Urinary bladder (tissue), 4 donors: ENCODE results near the gene RANBP1. TPM values are rescaled to one million over a fixed set of nuclear protein-coding genes. Genes with fewer than 3 reads are reported as not detected.

Experiments
- DNase-seq: peaks from one replicate; pipeline ENCODE4 v3.0.0-alpha.2; 2015; ENCODE audit errors: extremely low spot score
- H3K27ac ChIP-seq: one replicate; pipeline ENCODE4 v1.5.1; 2013; ENCODE audit warnings: low read depth, mild to moderate bottlenecking, moderate library complexity
- H3K36me3 ChIP-seq: one replicate; pipeline ENCODE4 v1.6.1; 2013; ENCODE audit warnings: mild to moderate bottlenecking, moderate library complexity; ENCODE audit not compliant: insufficient read depth
- H3K4me1 ChIP-seq: one replicate; pipeline ENCODE4 v1.6.1; 2013; ENCODE audit warnings: mild to moderate bottlenecking, moderate library complexity; ENCODE audit not compliant: insufficient read depth
- H3K4me3 ChIP-seq: one replicate; pipeline ENCODE4 v1.5.1; 2013; ENCODE audit warnings: low read depth, low read length
- WGBS: extraction: QIAGEN DNeasy Blood & Tissue Kit; methylation state at CpG from one replicate; pipeline ENCODE4 v1.1.7; 2013; 5-methylcytosine and 5-hydroxymethylcytosine counted together
- polyA plus RNA-seq: library from polyadenylated mRNA; stranded (reverse); fragments of 200-250 nt; gene quantifications from one replicate; pipeline ENCODE4 v1.2.3, GENCODE V29; 2013
- total RNA-seq: library from RNA; depleted of rRNA; stranded (reverse); fragments of >200 nt; gene quantifications from one replicate; pipeline ENCODE4 v1.2.3, GENCODE V29; 2014
- donor health status: healthy with polysubstance abuse.
- donor health status: healthy.

The RANBP1 gene
- total and polyA plus RNA-seq, 2 donors: 91.8 to 97.2 TPM

DNA sequence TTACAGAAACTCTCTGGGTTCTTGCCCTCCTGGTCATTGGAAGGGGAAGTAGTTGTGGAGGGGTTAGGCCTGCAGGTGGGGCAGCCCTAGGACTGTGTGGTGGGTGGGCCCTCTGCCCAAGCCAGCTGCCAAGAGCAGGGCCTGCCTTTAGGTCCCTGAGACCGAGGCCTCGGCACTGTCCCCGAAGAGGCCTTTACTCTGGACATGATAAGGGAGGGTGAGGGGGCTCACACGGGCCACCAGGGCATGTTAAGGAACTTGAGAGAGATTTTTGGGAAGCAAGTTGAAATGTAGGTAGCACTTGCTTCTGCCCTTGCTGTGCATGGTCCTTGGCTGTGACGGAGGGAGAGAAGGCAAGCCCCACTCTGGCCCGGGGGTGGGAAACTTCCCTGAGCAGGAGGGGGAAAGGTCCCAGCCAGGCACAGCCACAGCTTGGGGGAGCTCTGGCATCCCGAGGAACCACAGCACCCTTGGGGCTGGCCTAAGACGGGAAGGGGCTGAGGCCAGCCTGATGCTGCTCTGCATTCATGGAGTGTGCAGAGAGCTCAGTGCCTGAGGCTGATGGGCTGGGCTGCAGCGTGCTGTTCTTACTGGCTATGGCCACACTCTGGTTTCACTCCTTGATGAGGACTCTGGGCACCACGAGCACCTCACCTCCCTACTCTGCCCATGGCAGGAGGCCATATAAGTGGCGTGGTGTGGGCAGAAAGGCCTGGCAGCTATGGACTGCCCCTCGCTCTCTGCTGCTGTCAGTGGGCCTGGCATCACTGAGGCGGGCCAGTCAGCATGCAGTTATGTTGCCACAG lies 7.8 kb upstream of the RANBP1 start:
- Histone ChIP-seq H3K27ac (no peak overlapping the region), H3K36me3 (peaks cover 11% of the 10 kb centered on the region), H3K4me3 (no peak overlapping the region), H3K4me1 (no peaks in the 10 kb centered on the region)
- WGBS: 82% methylated on average over 13 of the region's 13 CpGs
- no peak for DNase-seq

DNA sequence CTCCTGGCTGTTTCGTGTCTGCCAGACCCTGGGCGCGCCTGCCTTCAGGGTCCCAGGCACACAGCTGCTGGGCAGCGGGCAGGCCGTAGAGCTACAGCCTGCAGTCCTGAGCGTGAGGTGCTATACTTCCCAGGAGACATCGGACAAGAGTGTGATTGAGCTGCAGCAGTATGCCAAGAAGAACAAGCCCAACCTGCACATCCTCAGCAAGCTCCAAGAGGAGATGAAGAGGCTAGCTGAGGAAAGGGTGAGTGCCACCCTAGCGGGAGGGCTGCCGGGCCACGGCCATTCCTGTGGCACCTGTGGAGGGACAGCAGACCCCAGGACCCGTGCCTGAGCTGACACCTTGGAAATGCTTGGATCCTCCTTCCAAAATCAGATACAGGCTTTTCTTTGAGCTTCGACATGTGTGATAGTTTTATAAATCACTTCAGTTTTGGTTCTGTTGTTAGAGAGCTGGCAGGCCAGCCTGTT lies 7.1 kb upstream of the RANBP1 start:
- Histone ChIP-seq H3K27ac (no peak overlapping the region), H3K4me1 (no peaks in the 10 kb centered on the region), H3K4me3 (no peak overlapping the region), H3K36me3 (peaks cover 11% of the 10 kb centered on the region)
- no peak for DNase-seq
- 90% methylated on average over 12 of the region's 12 CpGs for WGBS

DNA sequence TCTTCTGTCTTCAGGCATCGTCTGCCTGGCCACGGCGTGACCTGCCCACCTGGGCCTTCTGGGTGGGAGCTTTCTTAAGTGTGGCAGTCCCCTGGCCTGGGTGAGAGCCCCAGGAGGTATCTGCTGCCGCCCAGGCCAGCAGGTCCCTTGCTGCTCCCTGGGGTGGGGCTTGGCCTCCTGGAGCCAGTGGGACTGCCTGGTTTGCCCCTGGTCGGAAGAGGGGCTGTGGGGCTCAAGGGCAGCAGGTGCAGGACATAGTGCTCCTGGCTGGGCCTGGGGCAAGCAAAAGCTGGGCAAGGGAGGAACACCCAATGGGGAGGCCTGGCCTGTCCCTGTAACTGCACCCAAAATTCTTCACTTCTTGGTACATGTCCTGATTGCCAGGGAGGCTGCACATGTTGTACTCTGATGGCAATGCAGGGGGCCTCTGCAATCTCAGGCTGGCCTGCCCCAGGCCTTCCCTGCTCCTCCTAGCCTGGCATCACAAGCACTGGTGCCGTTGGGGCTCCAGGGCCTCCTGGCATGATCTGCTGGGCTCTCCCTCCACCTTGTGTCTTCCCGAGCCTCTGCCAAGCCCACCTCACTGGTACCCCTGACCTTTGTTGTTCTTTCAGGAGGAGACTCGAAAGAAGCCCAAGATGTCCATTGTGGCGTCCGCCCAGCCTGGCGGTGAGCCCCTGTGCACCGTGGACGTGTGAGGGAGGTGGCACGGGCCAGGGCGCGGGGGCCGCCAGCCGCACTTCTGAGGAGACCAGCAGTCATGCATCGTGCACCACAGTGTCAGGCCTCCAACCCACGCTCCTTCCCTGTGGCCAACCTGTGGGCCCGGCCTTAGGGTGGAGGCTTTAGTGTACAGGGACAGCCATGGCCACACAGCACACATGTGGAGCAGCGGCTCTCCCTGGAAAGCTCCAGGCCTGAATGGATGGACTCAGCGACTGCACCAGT lies 6.2 kb upstream of the RANBP1 start:
- H3K4me1 ChIP-seq: no peaks in the 10 kb centered on the region
- H3K4me3 ChIP-seq: no peak overlapping the region
- no peak for DNase-seq
- H3K36me3 ChIP-seq: peaks cover 11% of the 10 kb centered on the region
- H3K27ac ChIP-seq: no peak overlapping the region
- WGBS: 83% methylated on average over 23 of the region's 23 CpGs

DNA sequence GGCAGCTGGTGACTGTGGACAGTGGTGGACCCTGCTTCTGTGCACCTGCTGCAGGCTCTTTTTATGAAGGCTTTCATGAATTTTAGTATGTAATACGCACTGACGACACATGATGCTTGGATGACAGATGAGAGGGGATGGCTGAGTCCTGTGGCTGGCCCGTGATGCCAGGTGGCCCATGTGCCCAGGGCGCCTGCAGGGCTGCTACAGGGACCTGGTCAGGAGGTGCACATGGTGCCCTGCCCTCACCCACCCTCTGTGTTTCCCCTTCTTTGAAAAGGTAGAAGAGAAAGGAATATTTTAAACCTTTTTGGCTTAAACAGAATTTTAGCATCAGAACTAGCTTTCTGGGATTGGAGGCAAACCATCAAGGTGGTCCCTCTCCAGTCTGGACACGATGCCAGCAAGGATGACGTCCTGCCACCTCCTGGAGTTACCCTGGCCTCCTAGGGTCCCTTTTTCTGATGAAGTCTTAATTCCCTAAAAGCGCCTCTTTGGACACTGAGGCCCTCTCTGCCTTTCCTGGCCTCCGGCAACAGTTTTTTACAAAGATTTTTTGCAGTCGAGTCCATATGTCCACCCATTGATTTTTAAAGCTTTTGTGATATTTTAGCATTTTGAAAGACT lies 5.4 kb upstream of the RANBP1 start:
- 85% methylated on average over 9 of the region's 9 CpGs for WGBS
- peaks cover 11% of the 10 kb centered on the region for H3K36me3 ChIP-seq
- DNase-seq: no peak

DNA sequence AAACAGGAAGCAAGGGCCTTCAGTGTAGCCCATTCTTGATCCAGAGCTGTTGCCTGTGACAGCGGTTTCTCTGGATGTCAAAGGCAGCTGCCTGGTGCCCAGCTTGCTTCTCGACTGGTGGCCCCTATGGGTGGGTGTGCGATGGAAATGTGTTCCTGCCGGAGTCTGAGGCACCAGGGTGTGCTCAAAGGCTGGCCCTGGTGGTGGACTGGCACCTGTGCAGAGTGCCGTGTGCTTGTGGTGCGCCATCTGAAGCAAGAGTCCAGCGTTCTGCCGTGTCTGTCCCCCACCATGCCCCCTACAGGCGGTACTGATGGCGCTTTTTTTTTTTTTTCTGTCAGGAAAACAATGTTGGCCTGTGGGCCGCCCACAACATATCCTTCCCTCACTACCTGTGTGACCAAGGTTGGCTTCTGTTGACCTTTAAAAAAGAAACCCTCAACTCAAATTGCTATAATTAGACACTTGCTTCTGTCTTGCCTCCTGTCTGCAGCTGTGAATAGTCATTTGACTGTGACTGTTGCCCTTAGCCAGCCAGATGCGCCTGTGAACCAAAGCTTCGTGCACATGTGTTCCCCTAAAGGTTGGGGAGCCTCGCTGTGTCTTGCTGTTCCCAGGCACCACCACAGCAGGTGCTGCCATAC lies 4.7 kb upstream of the RANBP1 start:
- Histone ChIP-seq H3K4me3 (no peak overlapping the region), H3K36me3 (peaks cover 8% of the 10 kb centered on the region), H3K27ac (no peak overlapping the region), H3K4me1 (no peaks in the 10 kb centered on the region)
- DNase-seq: no peak
- WGBS: 61% methylated on average over 14 of the region's 14 CpGs

More for the DNA sequence above, 5.4 kb upstream of the RANBP1 start:
- Histone ChIP-seq H3K4me3 (no peak overlapping the region), H3K27ac (no peak overlapping the region), H3K4me1 (no peaks in the 10 kb centered on the region)

DNA sequence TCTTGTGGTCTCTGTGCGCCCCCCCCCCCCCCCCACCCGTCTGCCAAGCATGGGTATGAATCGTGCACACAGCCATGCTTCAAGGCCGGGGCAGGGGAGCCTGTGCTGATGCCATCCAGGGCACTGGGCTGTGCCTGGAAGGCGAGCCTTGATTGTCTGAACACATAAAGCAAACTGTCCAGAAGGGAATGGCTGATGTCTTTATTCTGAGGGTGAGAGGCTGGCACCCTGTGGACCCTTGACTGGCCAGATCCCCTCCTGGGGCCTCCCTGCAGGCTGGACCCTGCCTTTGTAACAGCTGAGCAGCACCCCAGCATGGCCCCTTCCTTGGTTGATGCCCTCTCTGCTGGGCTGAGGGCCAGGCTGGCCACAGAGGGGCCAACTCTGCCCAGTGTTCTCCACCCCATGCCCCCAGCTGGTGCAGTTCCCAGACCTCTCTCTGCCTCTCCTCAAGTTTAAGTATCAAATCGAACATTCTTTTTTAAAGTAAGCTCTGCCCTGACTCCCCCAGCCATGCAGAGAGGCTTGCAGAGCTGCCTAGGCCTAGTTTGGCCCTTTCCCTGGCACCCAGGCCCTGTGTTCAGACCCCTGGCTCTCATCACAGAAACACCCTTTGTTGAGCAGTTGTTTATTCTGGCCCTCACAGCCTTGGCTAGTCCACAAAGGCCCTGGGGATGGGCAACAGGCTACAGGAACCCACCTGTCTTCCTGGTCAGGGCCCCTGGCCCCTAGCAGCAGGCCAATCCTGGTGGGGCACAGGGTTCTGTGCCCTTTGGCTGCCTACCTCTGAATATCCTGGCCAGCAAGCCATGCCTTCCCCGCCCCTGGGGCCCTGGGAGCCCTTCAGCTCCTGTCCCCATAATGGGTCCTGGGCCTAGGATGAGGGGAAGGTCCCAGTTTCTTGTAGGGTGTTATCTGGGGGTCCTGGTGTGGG lies 3.9 kb upstream of the RANBP1 start:
- Histone ChIP-seq H3K4me1 (no peaks in the 10 kb centered on the region), H3K36me3 (peaks cover 7% of the 10 kb centered on the region), H3K27ac (no peak overlapping the region), H3K4me3 (no peak overlapping the region)
- no peak for DNase-seq
- WGBS: 72% methylated on average over 7 of the region's 7 CpGs

DNA sequence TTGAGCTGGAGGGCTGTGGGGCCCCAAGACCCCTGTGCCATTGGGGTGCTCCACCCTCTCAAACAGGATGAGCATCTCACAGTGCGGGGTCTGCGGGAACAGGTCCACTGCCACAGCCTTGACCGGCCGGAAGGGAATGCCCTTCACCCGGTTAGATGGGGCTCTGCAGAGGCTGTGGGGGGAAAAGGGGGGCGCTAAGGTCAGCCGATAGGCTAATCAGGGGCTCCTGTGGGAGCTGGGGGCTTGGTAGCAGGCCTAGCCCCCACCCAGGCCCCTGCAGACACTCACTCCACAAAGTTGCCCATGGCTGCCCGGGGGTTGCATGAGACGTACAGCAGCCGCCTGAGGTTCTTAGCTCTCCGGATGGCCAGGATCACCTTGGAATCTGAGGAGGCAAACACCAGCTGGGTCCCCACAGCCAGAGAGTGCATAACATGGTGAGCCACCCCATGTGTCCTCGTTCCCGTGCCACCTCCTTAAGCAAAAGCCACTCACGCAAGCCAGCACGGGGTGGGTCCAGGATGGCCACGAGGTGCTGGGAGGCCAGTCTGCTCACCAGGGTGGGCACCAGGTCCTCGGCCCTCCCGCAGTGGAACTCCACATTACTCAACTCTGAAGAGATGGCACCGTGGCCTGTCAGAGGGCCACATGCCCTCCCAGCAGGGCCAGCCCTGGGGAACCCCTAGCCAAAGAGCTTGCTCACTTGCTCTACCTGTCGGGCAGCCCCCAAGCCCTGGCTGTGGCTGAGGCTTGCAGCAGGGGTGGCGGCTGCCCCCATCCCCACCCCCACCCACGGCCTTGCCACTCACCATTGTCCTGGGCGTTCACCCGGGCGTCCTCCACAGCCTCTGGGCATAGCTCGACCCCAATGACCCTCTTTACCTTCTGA lies 3.0 kb upstream of the RANBP1 start:
- DNase-seq: no peak
- no peak overlapping the region for H3K4me3 ChIP-seq
- WGBS: 84% methylated on average over 26 of the region's 26 CpGs
- no peaks in the 10 kb centered on the region for H3K4me1 ChIP-seq
- H3K36me3 ChIP-seq: peaks cover 4% of the 10 kb centered on the region
- no peak overlapping the region for H3K27ac ChIP-seq

DNA sequence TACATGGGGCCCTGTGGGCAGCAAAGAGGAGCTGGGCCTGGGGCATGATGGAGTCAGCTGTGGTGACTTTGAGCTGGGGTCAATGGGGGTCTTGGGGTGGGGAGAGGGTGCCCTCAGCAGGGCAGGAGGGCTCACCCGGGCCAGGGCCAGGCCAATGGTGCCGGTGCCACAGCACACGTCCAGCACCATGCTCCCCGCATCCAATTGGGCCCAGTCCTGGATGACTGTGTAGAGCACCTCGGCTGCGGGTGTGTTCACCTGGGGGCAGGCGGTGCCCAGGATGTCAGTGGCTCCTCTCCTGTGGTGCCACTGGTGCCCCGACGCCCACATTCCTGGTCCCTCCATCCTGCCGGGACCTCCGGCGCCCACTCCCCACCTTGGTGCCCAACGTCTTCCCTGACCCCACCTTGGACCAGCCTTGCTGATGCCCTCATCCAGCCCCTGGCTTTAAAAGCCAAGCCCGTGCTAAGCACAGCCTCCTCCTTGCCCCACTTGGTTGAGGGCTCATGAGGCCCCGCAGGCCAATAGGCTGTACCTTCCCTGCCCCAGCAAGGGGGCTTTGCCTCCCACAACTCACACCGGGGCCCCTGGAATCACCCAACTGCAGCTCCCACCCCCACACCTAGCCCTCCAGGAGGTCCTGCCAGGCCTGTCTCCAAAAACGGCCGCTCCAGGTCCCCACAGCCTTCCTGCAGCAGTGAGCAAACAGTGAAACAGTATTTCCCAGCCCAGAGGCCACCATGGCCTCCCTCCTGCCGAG lies 2.2 kb upstream of the RANBP1 start:
- WGBS: 90% methylated on average over 19 of the region's 19 CpGs

DNA sequence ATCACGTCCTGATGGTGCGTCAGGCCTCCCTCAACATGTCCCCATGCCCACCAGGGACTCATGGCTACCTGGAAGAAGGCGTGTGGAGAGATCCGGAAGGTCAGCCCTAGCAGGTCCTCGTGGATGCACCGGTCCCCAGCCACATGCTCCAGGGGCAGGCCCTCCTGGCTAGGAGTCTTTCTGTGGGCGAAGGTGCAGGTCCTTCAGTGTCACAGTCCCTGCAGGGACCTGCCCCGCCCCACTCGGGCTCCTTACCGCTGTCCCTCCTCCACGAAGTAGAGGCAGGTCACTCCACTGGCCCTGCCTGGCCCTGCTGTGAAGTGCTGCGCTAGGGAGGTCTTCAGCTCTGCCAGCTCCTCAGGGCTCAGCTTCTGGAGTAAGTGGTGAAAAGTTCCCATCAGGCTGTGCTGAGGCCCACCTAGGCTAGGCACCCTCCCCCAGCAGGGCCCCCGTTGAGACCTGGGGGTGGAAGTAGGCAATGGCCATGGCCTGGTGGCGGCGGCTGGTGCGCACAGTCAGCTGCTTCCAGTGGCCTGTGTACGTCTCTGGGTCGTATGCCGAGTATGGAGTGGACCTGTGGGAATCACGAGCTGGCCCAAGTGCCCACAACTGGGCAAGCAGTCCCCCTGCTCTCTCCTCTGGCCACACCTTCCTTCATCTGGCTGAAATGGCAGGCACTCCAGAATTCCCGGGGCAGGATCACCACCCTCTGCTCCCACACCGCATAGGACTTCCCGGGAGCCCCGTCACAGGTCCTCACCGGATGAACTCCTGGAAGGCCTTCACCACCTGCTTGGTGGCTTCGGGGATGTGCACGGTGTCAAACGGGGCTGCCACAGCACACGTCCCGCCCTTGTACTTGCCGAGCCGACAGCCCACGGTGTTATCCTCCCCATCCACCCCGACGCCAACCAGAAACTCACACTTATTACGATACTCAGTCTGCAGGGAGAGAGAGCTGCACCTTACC lies 1.1 kb upstream of the RANBP1 start:
- no peak for DNase-seq
- WGBS: 91% methylated on average over 36 of the region's 36 CpGs
- Histone ChIP-seq H3K36me3 (no peaks in the 10 kb centered on the region), H3K4me1 (no peaks in the 10 kb centered on the region), H3K4me3 (no peak overlapping the region), H3K27ac (no peak overlapping the region)

More for the DNA sequence above, 2.2 kb upstream of the RANBP1 start:
- no peak overlapping the region for H3K4me3 ChIP-seq
- no peak overlapping the region for H3K27ac ChIP-seq
- DNase-seq: no peak
- H3K36me3 ChIP-seq: peaks cover 4% of the 10 kb centered on the region
- no peaks in the 10 kb centered on the region for H3K4me1 ChIP-seq

DNA sequence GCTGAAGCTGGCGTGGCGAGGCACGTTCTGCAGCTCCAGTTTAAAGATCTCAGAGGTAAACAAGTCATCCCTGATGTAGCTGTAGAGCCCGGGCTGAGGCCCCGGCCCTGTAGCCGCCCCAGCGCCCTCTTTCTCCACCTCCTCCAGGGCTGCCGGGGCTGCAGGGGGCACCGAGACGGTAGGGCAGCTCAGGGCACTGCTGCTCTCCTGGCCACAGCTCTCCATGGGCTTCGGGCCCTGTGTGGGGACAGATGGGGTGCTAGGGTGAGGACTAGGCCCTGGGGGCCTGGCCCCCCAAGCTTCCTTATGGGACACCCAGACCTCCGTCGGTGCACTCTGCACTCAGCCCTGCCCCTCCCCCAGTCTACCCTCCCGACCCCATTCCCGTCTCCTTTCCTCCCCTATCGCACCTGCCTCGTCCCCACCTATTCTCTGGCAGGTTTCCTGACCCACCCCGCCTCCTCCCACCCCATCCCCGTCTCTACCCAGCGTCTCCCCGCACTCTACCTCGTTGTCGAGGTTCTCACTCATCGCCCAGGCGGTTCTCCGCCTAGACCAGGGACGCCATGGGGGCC lies 559 bp downstream of the RANBP1 start:
- H3K27ac ChIP-seq: peak overlapping the region; percentile 75
- WGBS: 8% methylated on average over 27 of the region's 27 CpGs
- peak overlapping the region; percentile 91 for H3K4me3 ChIP-seq
- H3K4me1 ChIP-seq: no peaks in the 10 kb centered on the region
- peaks cover 2% of the 10 kb centered on the region for H3K36me3 ChIP-seq
- DNase-seq: no peak
